GM12873 (cell line): Measurements from ENCODE around the gene EFNB2.

Source experiments
- TF ChIP-seq, protein P1 (sequence below): IDR thresholded peaks from 2 replicates; pipeline ENCODE4 v1.5.1; 2012; ENCODE audit warnings: low read depth, mild to moderate bottlenecking, moderate library complexity, low read length, control low read depth; ENCODE audit not compliant: insufficient read depth; ENCODE audit errors: missing control alignments

EFNB2 gene

GRCh38 chr13:106475852-106476251 lies 59.6 kb downstream of the EFNB2 start:
- TF ChIP-seq, protein P1, sequence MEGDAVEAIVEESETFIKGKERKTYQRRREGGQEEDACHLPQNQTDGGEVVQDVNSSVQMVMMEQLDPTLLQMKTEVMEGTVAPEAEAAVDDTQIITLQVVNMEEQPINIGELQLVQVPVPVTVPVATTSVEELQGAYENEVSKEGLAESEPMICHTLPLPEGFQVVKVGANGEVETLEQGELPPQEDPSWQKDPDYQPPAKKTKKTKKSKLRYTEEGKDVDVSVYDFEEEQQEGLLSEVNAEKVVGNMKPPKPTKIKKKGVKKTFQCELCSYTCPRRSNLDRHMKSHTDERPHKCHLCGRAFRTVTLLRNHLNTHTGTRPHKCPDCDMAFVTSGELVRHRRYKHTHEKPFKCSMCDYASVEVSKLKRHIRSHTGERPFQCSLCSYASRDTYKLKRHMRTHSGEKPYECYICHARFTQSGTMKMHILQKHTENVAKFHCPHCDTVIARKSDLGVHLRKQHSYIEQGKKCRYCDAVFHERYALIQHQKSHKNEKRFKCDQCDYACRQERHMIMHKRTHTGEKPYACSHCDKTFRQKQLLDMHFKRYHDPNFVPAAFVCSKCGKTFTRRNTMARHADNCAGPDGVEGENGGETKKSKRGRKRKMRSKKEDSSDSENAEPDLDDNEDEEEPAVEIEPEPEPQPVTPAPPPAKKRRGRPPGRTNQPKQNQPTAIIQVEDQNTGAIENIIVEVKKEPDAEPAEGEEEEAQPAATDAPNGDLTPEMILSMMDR = no peak

DNA sequence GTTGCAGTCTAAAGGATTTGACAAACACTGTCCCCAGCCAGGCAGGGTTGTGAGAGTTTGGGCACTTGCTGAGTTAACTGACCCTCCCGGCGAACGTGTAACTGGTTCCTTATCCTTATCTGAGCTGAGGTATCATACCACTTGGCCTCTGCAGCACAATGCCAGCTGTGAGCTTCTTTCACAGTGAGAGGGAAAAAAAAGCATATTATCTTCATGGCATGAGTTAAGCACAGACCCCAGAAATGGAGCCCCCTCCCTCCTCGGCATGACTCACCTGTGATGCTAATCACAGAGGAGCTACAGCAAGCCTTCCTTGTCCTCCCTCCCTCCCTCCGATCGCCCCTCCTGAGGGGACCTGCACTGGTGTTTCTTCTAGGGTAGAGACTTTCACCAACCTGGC lies 60.5 kb downstream of the EFNB2 start:
- TF ChIP-seq, protein P1 = no peak

GRCh38 chr13:106473154-106473553 lies 62.3 kb downstream of the EFNB2 start:
- TF ChIP-seq, protein P1 = no peak

- TF ChIP-seq, protein P1 = no peak
Observed at GRCh38 chr13:106472621-106473020, 62.8 kb downstream of the EFNB2 start.

DNA sequence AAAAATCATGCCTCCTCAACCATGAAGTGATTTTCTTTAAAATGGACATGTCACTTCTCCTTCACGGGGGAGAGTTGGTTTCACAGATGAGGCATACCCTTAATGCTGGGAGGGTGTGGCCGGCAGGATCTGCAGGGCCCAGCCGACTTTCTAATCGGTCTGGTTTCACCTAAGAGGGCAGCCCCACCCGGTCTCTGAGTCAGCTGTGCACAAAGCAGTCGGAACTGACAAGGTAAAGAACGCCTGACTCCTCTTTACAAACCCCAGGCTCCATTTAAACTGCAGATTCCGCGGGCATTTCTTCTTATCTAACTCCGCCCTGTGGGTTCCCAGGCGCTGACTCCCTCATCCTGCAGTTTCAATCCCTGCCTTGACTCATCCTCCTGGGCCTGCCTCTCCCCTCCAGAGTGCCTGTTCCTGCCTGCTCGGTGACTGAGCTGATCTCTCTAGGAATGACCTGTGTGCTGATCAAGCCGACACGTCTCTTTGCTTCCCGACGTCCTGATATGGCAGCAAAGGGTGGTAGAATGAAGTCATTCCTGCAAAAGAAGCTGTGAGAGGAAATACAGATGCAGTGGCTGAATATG lies 63.4 kb downstream of the EFNB2 start:
- TF ChIP-seq, protein P1 = no peak

- TF ChIP-seq, protein P1 = no peak
Observed at GRCh38 chr13:106470576-106470975, 64.9 kb downstream of the EFNB2 start.

GRCh38 chr13:106468744-106469590 lies 66.5 kb downstream of the EFNB2 start:
- TF ChIP-seq, protein P1 = no peak
